ENCODE data around the gene FAM3A. TPM values are rescaled to one million over a fixed set of nuclear protein-coding genes. Genes with fewer than 3 reads are reported as not detected.

The FAM3A gene
- total and polyA plus RNA-seq, 9 of the 15 experiments (the other 6 are each of a cell fraction or from before 2014, with no cell fraction given), result 0.75 to 70.6 (median 27.0) TPM

- TF ChIP-seq AFF1 (IDR thresholded peaks at IDR 0.05; ENCODE audit: low read depth in 1 of 2, partially characterized antibody in 2 of 2) (no peak), EP400 (IDR thresholded peaks at IDR 0.05) (no peak), XRCC4 (IDR thresholded peaks at IDR 0.05; ENCODE audit: extremely low read depth, insufficient read depth, insufficient read length) (no peak), LEF1 (IDR thresholded peaks at IDR 0.05) (peak; percentile 59; the same call in 1 of the 2 replicates), ZNF121 (CRISPR knock-in tag; conservative IDR thresholded peaks at IDR 0.05) (peak; percentile 92), GTF2B (IDR thresholded peaks at IDR 0.05; ENCODE audit: extremely low read depth, insufficient read length) (no peak), KLF1 (tag; IDR thresholded peaks at IDR 0.05) (no peak), NR1H2 (CRISPR knock-in tag; IDR thresholded peaks at IDR 0.05) (no peak), TSHZ1 (CRISPR knock-in tag; IDR thresholded peaks at IDR 0.05) (no peak), FUS (optimal IDR thresholded peaks at IDR 0.05; ENCODE audit: low read depth, low read length) (no peak), NCOA4 (IDR thresholded peaks at IDR 0.05; ENCODE audit: partially characterized antibody) (no peak), PML (IDR thresholded peaks at IDR 0.05; ENCODE audit: low read length) (peak; percentile 50; the same call in 1 of the 2 replicates), ZNF408 (CRISPR knock-in tag; IDR thresholded peaks at IDR 0.05; ENCODE audit: low read depth) (no peak), SMARCA5 (IDR thresholded peaks at IDR 0.05) (peak; percentile 12; the same call in 1 of the 2 replicates), TBP (optimal IDR thresholded peaks at IDR 0.05; ENCODE audit: low read depth, low read length) (no peak), PRDM10 (IDR thresholded peaks at IDR 0.05; ENCODE audit: partially characterized antibody) (peak; percentile 22), GATAD2B (IDR thresholded peaks at IDR 0.05; ENCODE audit: borderline replicate concordance) (no peak)
These were observed 20.5 kb downstream of the FAM3A start (continued) for GRCh38 chrX:154495472-154495922.
